PC-3 (cell line): ENCODE data around the gene LAMA2. TPM values are rescaled to one million over a fixed set of nuclear protein-coding genes. Genes with fewer than 3 reads are reported as not detected.

Experiments used
- ATAC-seq: fragments of 200-7000 bp; cut with Tn5 transposase; 2 replicates; pipeline ENCODE4 v1.9.1; 2020; ENCODE audit warnings: mild to moderate bottlenecking, moderate library complexity
- BruUV-seq: library from RNA; stranded (reverse); fragments of 400-500 nt; replicated peaks from 2 replicates; lab custom pipeline; 2021; lab: Mats Ljungman, UMichigan
- CTCF ChIA-PET: fragments of 300-600 bp; sonication (Branson Sonifier 250); formaldehyde crosslinking; loops from one replicate; lab custom pipeline; 2022; ENCODE audit warnings: antibody characterized with exemption; lab: Charles Lee
- POLR2A ChIA-PET: fragments of 300-600 bp; sonication (Branson Sonifier 250); formaldehyde crosslinking; loops from one replicate; lab custom pipeline; 2022; ENCODE audit warnings: antibody characterized with exemption; ENCODE audit not compliant: unreplicated experiment; lab: Charles Lee
- DNase-seq: peaks from one replicate; pipeline ENCODE4 v3.0.0-alpha.2; 2015
- H2AFZ ChIP-seq: fragments of 300-600 bp; sonication (generic); 2 replicates; pipeline ENCODE4 v1.6.0; 2016; ENCODE audit warnings: antibody characterized with exemption, low read length
- H3F3A ChIP-seq: fragments of 300-600 bp; sonication (generic); one replicate; pipeline ENCODE4 v1.6.0; 2017; ENCODE audit warnings: antibody characterized with exemption, low read length, control low read depth, mild to moderate bottlenecking; ENCODE audit not compliant: unreplicated experiment
- H3K27ac ChIP-seq: fragments of 300-600 bp; sonication (generic); 2 replicates; pipeline ENCODE4 v1.5.1; 2016; ENCODE audit warnings: mild to moderate bottlenecking, low read length
- H3K27me3 ChIP-seq: fragments of 300-600 bp; sonication (generic); 2 replicates; pipeline ENCODE4 v1.6.1; 2016; ENCODE audit warnings: low read length, mixed read lengths
- H3K36me3 ChIP-seq: fragments of 300-600 bp; sonication (generic); 2 replicates; pipeline ENCODE4 v1.6.1; 2016; ENCODE audit warnings: low read depth, mixed run types, low read length, mixed read lengths
- H3K4me1 ChIP-seq: fragments of 300-600 bp; sonication (generic); 2 replicates; pipeline ENCODE4 v1.5.1; 2016; ENCODE audit warnings: low read length; ENCODE audit not compliant: insufficient read depth
- H3K4me2 ChIP-seq: fragments of 300-600 bp; sonication (generic); 2 replicates; pipeline ENCODE4 v1.6.0; 2016; ENCODE audit warnings: low read length
- H3K4me3 ChIP-seq: fragments of 300-600 bp; sonication (generic); 2 replicates; pipeline ENCODE4 v1.5.1; 2016; ENCODE audit warnings: mild to moderate bottlenecking, low read length, mixed read lengths
- H3K79me2 ChIP-seq: fragments of 300-600 bp; sonication (generic); 2 replicates; pipeline ENCODE4 v1.6.1; 2017; ENCODE audit warnings: low read length, mixed read lengths
- H3K9ac ChIP-seq: fragments of 300-600 bp; sonication (generic); 2 replicates; pipeline ENCODE4 v1.6.0; 2016; ENCODE audit warnings: mild to moderate bottlenecking, low read length
- H3K9me2 ChIP-seq: fragments of 300-600 bp; sonication (generic); replicated peaks from 2 replicates; pipeline ENCODE4 v1.6.1; 2016; ENCODE audit warnings: mixed run types, low read length, mixed read lengths
- H3K9me3 ChIP-seq: fragments of 300-600 bp; sonication (generic); 2 replicates; pipeline ENCODE4 v1.6.1; 2016; ENCODE audit warnings: low read length, mixed read lengths
- H4K20me1 ChIP-seq: fragments of 300-600 bp; sonication (generic); 2 replicates; pipeline ENCODE4 v1.6.1; 2016; ENCODE audit warnings: low read length, mixed read lengths
- CTCF ChIP-seq: fragments of 300-600 bp; sonication (generic); conservative IDR thresholded peaks from 2 replicates; pipeline ENCODE4 v1.5.1; 2017; ENCODE audit warnings: antibody characterized with exemption, low read depth, mild to moderate bottlenecking, low read length
- EZH2 ChIP-seq: fragments of 300-600 bp; sonication (generic); IDR thresholded peaks from one replicate; pipeline ENCODE4 v1.6.1; 2017; ENCODE audit warnings: antibody characterized with exemption, mild to moderate bottlenecking, low read length; ENCODE audit not compliant: unreplicated experiment
- EZH2phosphoT487 ChIP-seq: fragments of 300-600 bp; sonication (generic); IDR thresholded peaks from 2 replicates; pipeline ENCODE4 v1.6.1; 2018; ENCODE audit warnings: mild to moderate bottlenecking, antibody characterized with exemption, low read length, borderline replicate concordance
- intact Hi-C: fragments of 100-400 bp; cut with micrococcal nuclease; formaldehyde crosslinking; loops from 2 replicates; pipeline ENCODE4 v1.9.0; 2023
- total RNA-seq: library from RNA; depleted of rRNA; stranded (reverse); fragments of >200 nt; gene quantifications from 2 replicates; pipeline ENCODE4 v1.2.3, GENCODE V29; 2014

Gene LAMA2
- total RNA-seq, 1 experiment from 2014 or later, result 0.22 TPM

DNA sequence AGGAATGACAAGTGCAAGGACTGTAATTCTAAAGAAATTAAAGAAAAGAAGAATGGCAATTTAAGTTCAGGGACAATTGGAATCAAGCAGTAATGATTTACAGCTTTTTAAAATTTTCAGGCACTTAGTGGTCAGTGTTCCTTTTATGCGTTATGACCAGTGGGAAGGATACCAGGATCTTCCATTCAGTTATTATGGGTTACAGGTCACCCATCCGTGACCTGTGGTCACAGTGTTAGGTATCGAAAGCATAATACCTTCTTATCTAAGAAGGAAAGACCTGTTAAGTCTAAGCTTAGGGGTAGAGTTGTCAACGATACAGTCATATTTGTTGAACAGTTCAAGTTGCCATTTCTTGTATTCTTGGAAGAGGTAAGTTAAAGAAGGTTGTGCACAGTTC is 253.8 kb downstream of the LAMA2 start:
- no peaks in the 10 kb centered on the region for H3K27me3 ChIP-seq
- H3K9me2 ChIP-seq, result no peaks in the 10 kb centered on the region
- POLR2A ChIA-PET, result no interaction called here
- H2AFZ ChIP-seq, result no peak overlapping the region
- no peak overlapping the region for H3K4me2 ChIP-seq
- H3K9me3 ChIP-seq, result no peaks in the 10 kb centered on the region
- BruUV-seq, result no TSS peak
- no peaks in the 10 kb centered on the region for H3K79me2 ChIP-seq
- no peaks in the 10 kb centered on the region for H4K20me1 ChIP-seq
- no peaks in the 10 kb centered on the region for H3K4me1 ChIP-seq
- no peak for TF ChIP-seq CTCF
- H3K4me3 ChIP-seq, result no peak overlapping the region
- DNase-seq, result no peak
- intact Hi-C loops, result loop anchor here (10.0 kb wide), 1 partner anchor 238 kb away; no protein-coding TSS in a partner anchor
- H3F3A ChIP-seq, result no peaks in the 10 kb centered on the region
- H3K9ac ChIP-seq, result no peak overlapping the region
- CTCF ChIA-PET, result no interaction called here
- no peaks in the 10 kb centered on the region for H3K36me3 ChIP-seq
- H3K27ac ChIP-seq, result no peak overlapping the region
- no peak for ATAC-seq

DNA sequence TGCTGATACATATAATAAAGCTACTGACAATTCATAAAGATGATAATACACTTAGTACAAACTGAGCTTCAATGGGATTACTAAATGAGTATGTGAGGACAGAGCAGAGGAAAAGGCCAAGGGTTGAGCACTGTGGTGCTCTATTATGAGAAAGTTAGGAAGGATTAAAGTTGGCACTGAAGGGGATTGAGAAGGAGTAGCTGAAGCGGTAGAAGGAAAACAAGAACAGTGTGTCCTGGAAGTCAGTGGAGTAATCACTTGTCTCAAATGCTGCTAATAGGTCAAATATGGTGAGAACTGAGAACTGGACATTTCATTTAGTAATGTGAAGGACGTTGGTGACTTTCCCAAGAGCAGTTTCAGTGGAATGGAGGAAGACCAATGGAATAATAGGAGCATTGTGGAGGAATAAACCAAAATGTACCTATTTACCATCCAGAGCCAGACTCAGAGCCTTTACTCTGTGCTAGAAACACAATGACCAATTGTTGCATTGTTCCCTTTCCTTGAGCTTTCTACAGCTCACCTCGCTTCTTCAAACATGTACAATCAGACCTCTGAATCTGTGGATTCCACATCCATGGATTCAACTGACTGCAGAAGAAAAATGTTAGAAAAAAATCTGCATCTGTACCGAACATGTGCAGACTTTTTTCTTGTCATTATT is 255.9 kb downstream of the LAMA2 start:
- Histone ChIP-seq H3K36me3 (no peaks in the 10 kb centered on the region), H3K79me2 (no peaks in the 10 kb centered on the region), H2AFZ (no peak overlapping the region), H3K4me1 (no peaks in the 10 kb centered on the region), H3K27ac (no peak overlapping the region), H3K9ac (no peak overlapping the region), H3K27me3 (no peaks in the 10 kb centered on the region), H3K4me3 (no peak overlapping the region), H3K9me3 (no peaks in the 10 kb centered on the region), H4K20me1 (no peaks in the 10 kb centered on the region), H3K9me2 (no peaks in the 10 kb centered on the region), H3K4me2 (no peak overlapping the region), H3F3A (no peaks in the 10 kb centered on the region)
- no peak for TF ChIP-seq EZH2phosphoT487
- TF ChIP-seq EZH2, result no peak
- TF ChIP-seq CTCF, result no peak
- CTCF ChIA-PET, result no interaction called here
- POLR2A ChIA-PET, result no interaction called here
- ATAC-seq (no peak), DNase-seq (no peak)
- intact Hi-C loops, result loop anchor here (10.0 kb wide), 1 partner anchor 236 kb away; no protein-coding TSS in a partner anchor
- no TSS peak for BruUV-seq

DNA sequence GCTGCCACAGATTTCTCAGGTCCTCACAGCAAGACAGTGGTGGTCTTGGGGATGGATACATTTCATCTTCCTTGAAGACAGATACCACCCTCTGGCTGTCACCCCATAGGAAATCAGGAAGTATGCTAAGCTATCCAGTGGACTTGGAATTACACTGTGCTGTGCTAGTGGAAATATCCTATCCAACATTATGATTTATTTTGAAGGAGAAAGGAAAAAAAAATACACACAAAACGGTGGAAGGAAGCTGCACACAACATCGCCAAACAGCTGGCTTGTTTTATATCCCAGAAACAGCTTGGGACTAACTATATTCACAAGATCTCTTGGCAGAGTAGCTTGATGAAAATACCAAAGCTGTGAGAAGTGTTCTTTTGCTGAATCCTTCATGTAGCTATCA is 257.6 kb downstream of the LAMA2 start:
- H3K4me2 ChIP-seq, result no peak overlapping the region
- H3K9me3 ChIP-seq, result no peaks in the 10 kb centered on the region
- DNase-seq (no peak), ATAC-seq (no peak)
- H4K20me1 ChIP-seq, result no peaks in the 10 kb centered on the region
- ChIA-PET CTCF (no interaction called here), POLR2A (no interaction called here)
- H3K27me3 ChIP-seq, result no peaks in the 10 kb centered on the region
- H3K27ac ChIP-seq, result no peak overlapping the region
- H3K9me2 ChIP-seq, result no peaks in the 10 kb centered on the region
- no peaks in the 10 kb centered on the region for H3K4me1 ChIP-seq
- H3K79me2 ChIP-seq, result no peaks in the 10 kb centered on the region
- H2AFZ ChIP-seq, result no peak overlapping the region
- no peak overlapping the region for H3K4me3 ChIP-seq
- H3K9ac ChIP-seq, result no peak overlapping the region
- intact Hi-C loops, result no loop called here
- BruUV-seq, result no TSS peak
- H3F3A ChIP-seq, result no peaks in the 10 kb centered on the region
- no peak for TF ChIP-seq EZH2phosphoT487
- no peak for TF ChIP-seq CTCF
- TF ChIP-seq EZH2, result no peak
- no peaks in the 10 kb centered on the region for H3K36me3 ChIP-seq
